SH-SY5Y (cell line): ENCODE measurements around the gene KRTAP9-2.
"Not testable (repeated sequence)": the region's sequence is repeated elsewhere in the genome, so short reads cannot be mapped to it uniquely, and the experiment has no call there.

ENCODE experiments used
- GATA2 ChIP-seq: IDR thresholded peaks from 2 replicates; pipeline ENCODE4 v1.6.1; 2011; ENCODE audit warnings: mild to moderate bottlenecking, low read depth, low read length
- GATA3 ChIP-seq: IDR thresholded peaks from 2 replicates; pipeline ENCODE4 v1.6.1; 2011; ENCODE audit warnings: low read depth, mild to moderate bottlenecking, low read length, moderate library complexity

The KRTAP9-2 gene

GRCh38 chr17:41212524-41213169 lies 13.8 kb upstream of the KRTAP9-2 start:
- TF ChIP-seq GATA2, result no peak
- TF ChIP-seq GATA3, result no peak

- no peak for TF ChIP-seq GATA2
- TF ChIP-seq GATA3, result no peak
These were observed 10.8 kb upstream of the KRTAP9-2 start for GRCh38 chr17:41215681-41216080.

- TF ChIP-seq GATA2 (no peak), GATA3 (no peak)
These were observed 2.6 kb upstream of the KRTAP9-2 start for GRCh38 chr17:41223821-41224220.

- TF ChIP-seq GATA2, result no peak
- TF ChIP-seq GATA3, result no peak
These were observed 397 bp upstream of the KRTAP9-2 start for GRCh38 chr17:41226051-41226450.

GRCh38 chr17:41230094-41230493 lies 3.6 kb downstream of the KRTAP9-2 start:
- TF ChIP-seq GATA3, result no peak
- TF ChIP-seq GATA2, result no peak

GRCh38 chr17:41231731-41232130 lies 5.3 kb downstream of the KRTAP9-2 start:
- TF ChIP-seq GATA3, result no peak
- TF ChIP-seq GATA2, result no peak

GRCh38 chr17:41232399-41233105 lies 6.1 kb downstream of the KRTAP9-2 start, which contains the start of gene KRTAP9-3:
Gene KRTAP9-3, plus strand, starts transcription at chr17:41232449. Its CDS starts 53 bp downstream, at chr17:41232502.
- TF ChIP-seq GATA3, GATA2: not testable (repeated sequence)

- not testable (repeated sequence) for TF ChIP-seq GATA3, GATA2
These were observed 11.5 kb downstream of the KRTAP9-2 start, which contains the start of gene KRTAP9-8 for GRCh38 chr17:41237949-41238437. Gene KRTAP9-8, plus strand, starts transcription at chr17:41237999. Its CDS starts 53 bp downstream, at chr17:41238052.

GRCh38 chr17:41249637-41250240 lies 23.3 kb downstream of the KRTAP9-2 start, which contains the start of gene KRTAP9-4:
Gene KRTAP9-4, plus strand, starts transcription at chr17:41249687. Its CDS starts 34 bp downstream, at chr17:41249721.
- not testable (repeated sequence) for TF ChIP-seq GATA2, GATA3

- TF ChIP-seq GATA2 (no peak), GATA3 (no peak)
These were observed 24.8 kb downstream of the KRTAP9-2 start for GRCh38 chr17:41251261-41251660.

GRCh38 chr17:41254861-41255260 lies 28.4 kb downstream of the KRTAP9-2 start:
- TF ChIP-seq GATA2 (no peak), GATA3 (no peak)

GRCh38 chr17:41255381-41256290 lies 29.2 kb downstream of the KRTAP9-2 start, which contains the start of gene KRTAP9-9:
Gene KRTAP9-9, plus strand, starts transcription at chr17:41255384.
- TF ChIP-seq GATA3, GATA2: not testable (repeated sequence)

- TF ChIP-seq GATA2, result no peak
- TF ChIP-seq GATA3, result no peak
These were observed 29.8 kb downstream of the KRTAP9-2 start for GRCh38 chr17:41256291-41256685.

GRCh38 chr17:41258406-41258805 lies 32.0 kb downstream of the KRTAP9-2 start:
- TF ChIP-seq GATA3 (no peak), GATA2 (no peak)
